Measurements from ENCODE around the gene KLK3. TPM values are rescaled to one million over a fixed set of nuclear protein-coding genes. Genes with fewer than 3 reads are reported as not detected.

KLK3 gene
- total RNA-seq, 1 experiment from 2014 or later: not detected

- CTCF ChIA-PET: no interaction called here
- H3K9ac ChIP-seq (ENCODE audit: low read length): no peak overlapping the region
- no TSS peak for BruUV-seq (replicated peaks)
- H3K27ac ChIP-seq (ENCODE audit: low read depth, low read length): no peak overlapping the region
- no peaks in the 10 kb centered on the region for H3K36me3 ChIP-seq (ENCODE audit: control insufficient read depth in 1 of 2, insufficient read depth in 2 of 2, low read length in 2 of 2)
- RAD21 ChIA-PET (ENCODE audit: low non-redundant PET in 1 of 2, low total read pairs in 2 of 2, uncharacterized antibody in 2 of 2, unreplicated experiment in 2 of 2): no interaction called here
- no peaks in the 10 kb centered on the region for H3K9me2 ChIP-seq (ENCODE audit: insufficient read depth)
- H3K79me2 ChIP-seq (ENCODE audit: insufficient read depth, low read length): no peaks in the 10 kb centered on the region
- intact Hi-C loops (cut with micrococcal nuclease): no loop called here
- no peaks in the 10 kb centered on the region for H4K20me1 ChIP-seq (ENCODE audit: insufficient read depth)
- H3K9me3 ChIP-seq (ENCODE audit: control insufficient read depth in 1 of 2, insufficient read depth in 1 of 2, low read depth in 1 of 2, low read length in 2 of 2): no peaks in the 10 kb centered on the region; a peak in 1 of 4 replicates
- no peak overlapping the region for H2AFZ ChIP-seq (ENCODE audit: low read depth, low read length, poor library complexity, severe bottlenecking)
- no peak overlapping the region for H3K4me3 ChIP-seq (replicated peaks in 1 of 2; ENCODE audit: low read depth in 1 of 2, low read length in 2 of 2)
- H3K4me1 ChIP-seq (ENCODE audit: control insufficient read depth in 1 of 2, insufficient read depth in 2 of 2, low read length in 2 of 2): peaks cover 0 to 10% of the 10 kb centered on the region in 2 experiments; a peak in 2 of 4 replicates
- DNase-seq (ENCODE audit: low read depth, low spot score) (no peak), ATAC-seq (no peak)
- POLR2A ChIA-PET: no interaction called here
- H3K27me3 ChIP-seq (ENCODE audit: insufficient read depth, low read length): no peaks in the 10 kb centered on the region
- H3K4me2 ChIP-seq (ENCODE audit: low read length): no peak overlapping the region
- TF ChIP-seq MAX (IDR thresholded peaks at IDR 0.05) (no peak), EZH2phosphoT487 (IDR thresholded peaks at IDR 0.05; ENCODE audit: borderline replicate concordance) (no peak), SIN3A (IDR thresholded peaks at IDR 0.05; ENCODE audit: low read depth) (no peak), YY1 (IDR thresholded peaks at IDR 0.05; ENCODE audit: extremely low read depth, insufficient replicate concordance, low read depth, low read length) (no peak), ZFX (IDR thresholded peaks at IDR 0.05) (no peak), SP1 (IDR thresholded peaks at IDR 0.05; ENCODE audit: low read depth) (no peak), FOSL1 (IDR thresholded peaks at IDR 0.05; ENCODE audit: low read depth) (no peak), REST (IDR thresholded peaks at IDR 0.05; ENCODE audit: low read depth) (no peak), CTCF (IDR thresholded peaks at IDR 0.05 in 2 of 3, conservative IDR thresholded peaks at IDR 0.05 in 1 of 3; ENCODE audit: borderline replicate concordance in 1 of 3, insufficient read depth in 1 of 3, low read depth in 2 of 3, low read length in 2 of 3) (no peak), RAD21 (IDR thresholded peaks at IDR 0.05; ENCODE audit: low read depth) (no peak), ATF3 (IDR thresholded peaks at IDR 0.05) (no peak), EGR1 (IDR thresholded peaks at IDR 0.05; ENCODE audit: low read depth) (no peak), EZH2 (IDR thresholded peaks at IDR 0.05) (no peak), SRF (IDR thresholded peaks at IDR 0.05; ENCODE audit: low read depth) (no peak), ELF1 (IDR thresholded peaks at IDR 0.05; ENCODE audit: borderline replicate concordance, low read depth) (no peak), JUND (IDR thresholded peaks at IDR 0.05) (no peak), CBX3 (IDR thresholded peaks at IDR 0.05; ENCODE audit: low read depth) (no peak), ZBTB33 (IDR thresholded peaks at IDR 0.05; ENCODE audit: extremely low read depth, insufficient replicate concordance, low read length) (no peak), CEBPB (IDR thresholded peaks at IDR 0.05; ENCODE audit: low read depth) (no peak)
These were observed 27.2 kb upstream of the KLK3 start for GRCh38 chr19:50827476-50827875.
